Fibroblast of peridontal ligament (primary cell): Measurements from ENCODE around the gene OLFM2.
"Not testable (repeated sequence)": the region's sequence is repeated elsewhere in the genome, so short reads cannot be mapped to it uniquely, and the experiment has no call there.

Experiments used
- DNase-seq: peaks from one replicate; pipeline ENCODE4 v3.0.0-alpha.2; 2010; ENCODE audit errors: extremely low read depth

The OLFM2 gene

DNA sequence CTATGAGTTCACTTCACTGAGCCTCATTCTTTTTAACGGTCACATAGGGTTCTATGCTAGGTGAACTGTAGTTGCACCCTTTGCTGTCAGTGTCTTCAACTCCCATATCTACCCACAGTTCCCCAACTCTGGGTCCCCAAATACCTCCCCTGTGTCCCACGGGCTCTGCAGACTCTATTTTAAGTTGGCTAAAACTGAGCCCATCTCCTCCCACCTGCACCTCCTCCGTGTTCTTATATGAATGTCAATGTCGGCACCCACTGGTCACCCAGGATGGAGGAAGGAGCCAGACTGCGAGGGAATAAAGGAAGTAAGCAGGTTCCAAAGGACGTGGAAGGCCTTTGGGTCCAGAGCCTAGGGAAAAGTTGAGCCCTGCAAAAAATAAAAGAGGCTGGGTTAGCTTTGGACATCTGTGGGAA, 102.0 kb downstream of the OLFM2 start:
- no peak for DNase-seq

DNA sequence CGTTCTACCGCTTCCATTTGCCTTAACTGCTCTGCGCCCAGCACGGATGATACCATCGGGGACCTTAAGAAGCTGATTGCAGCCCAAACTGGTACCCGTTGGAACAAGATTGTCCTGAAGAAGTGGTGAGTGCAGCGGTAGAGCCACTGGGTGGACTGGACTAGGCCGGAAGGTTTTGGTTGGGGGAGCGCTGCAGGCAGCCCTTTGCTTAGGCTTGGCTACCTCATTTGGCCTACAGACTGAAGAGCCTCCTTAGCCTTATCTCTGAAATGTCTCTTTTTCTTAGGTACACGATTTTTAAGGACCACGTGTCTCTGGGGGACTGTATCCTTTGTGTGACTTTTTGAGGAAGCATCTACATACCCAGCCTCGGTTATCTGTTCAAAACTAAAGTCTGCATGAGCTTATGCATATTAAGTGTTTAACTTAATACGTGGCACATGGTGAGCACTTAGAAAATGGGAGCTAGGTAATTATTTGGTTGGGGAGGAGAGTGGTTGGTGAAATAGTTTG, 107.7 kb downstream of the OLFM2 start:
- no peak for DNase-seq

DNA sequence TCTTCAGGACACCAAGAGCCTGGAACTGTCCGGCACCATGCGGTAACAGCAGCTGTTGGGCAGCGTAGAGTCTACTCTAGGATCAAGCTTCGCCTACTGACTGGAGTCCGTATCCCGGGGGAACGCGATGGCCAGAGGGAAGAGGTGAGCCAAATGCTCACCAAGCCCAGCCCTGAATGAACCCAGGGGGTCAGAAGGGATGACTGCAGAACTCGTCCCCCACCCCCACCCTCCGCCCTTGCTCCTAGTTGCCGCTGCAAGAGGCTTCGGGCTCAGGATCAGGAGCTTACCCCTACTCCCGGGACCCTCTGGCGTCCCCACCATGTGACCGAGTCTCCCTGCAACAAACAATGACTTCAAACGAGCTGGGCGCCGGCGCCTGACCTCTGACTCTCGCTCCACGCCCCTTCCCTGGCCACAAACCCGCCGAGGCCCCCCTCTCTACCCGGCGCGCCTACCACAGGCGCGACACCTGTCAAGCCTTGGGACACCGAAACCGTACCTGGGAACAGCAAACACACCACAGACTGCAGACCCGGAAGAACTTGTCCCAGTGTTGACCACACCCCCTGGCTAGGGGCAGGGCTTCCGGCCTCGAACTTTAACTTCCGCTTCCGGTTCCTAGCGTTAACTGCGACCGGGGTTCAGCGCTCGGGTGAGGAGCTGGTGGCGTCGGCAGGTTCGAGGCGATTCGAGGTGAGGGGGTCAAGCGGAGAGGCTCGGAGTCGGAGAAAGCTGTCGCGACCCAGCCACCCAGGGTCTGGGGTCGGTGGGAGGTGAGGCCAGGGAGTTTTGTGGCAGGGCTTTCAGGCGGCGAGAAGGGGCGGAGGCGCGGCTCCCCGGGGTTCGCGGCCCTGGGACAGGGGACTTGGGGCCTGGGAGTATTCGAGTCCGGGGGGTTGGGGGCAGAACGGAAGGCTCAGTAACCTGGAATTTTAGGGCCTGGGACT, 108.8 kb downstream of the OLFM2 start, which contains the start of gene UBL5:
TSS of gene UBL5 (plus strand) at position 630 of the 950 bp plus-strand sequence. CDS start 420 bp downstream, outside the sequence.
- peak; percentile 77 for DNase-seq

DNA sequence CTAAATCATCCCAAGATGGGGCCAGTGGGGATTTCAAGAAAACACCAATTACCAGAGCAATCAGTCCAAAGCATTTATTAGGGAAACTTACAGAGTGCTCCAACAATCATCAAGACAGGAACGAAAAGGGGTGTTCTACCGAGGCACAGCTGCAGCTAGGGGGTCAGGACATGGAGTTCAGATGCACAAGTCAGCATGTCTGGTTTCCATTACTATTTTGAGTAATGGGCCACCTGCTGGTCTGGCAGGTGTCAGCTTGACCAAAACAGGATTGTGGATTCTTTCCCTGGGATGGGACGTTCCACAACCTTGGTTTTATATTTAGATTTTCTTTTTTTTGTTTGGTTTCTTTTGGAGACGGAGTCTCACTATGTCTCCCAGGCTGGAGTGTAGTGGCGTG, 112.5 kb downstream of the OLFM2 start:
- DNase-seq, result no peak

DNA sequence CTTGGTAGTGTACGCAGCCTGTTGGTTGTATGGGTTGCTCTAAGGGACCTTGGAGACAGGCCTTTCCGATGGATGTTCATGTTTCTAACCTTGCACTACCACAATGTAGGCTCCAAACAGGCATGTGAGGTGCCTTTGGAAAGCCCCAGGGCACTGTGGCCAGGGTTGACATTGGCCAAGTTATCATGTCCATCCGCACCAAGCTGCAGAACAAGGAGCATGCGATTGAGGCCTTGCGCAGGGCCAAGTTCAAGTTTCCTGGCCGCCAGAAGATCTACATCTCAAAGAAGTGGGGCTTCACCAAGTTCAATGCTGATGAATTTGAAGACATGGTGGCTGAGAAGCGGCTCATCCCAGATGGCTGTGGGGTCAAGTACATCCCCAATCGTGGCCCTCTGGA, 116.3 kb downstream of the OLFM2 start:
- not testable (repeated sequence) for DNase-seq

DNA sequence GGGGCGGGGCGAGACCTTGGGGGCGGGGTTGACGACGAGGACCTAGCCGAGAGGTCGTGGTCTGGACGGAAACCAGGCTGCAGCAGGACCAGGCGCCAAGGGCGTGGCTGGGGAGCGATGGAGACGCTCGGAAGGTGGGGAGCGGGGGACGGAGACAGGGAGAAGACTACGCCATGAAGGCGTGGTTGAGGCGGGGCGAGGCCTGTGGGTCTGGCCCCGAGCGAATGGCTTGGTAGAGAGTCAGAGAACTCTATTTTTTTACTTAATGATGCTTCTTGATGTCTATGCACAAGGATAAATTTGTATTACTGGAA, 116.8 kb downstream of the OLFM2 start:
- DNase-seq, result no peak

DNA sequence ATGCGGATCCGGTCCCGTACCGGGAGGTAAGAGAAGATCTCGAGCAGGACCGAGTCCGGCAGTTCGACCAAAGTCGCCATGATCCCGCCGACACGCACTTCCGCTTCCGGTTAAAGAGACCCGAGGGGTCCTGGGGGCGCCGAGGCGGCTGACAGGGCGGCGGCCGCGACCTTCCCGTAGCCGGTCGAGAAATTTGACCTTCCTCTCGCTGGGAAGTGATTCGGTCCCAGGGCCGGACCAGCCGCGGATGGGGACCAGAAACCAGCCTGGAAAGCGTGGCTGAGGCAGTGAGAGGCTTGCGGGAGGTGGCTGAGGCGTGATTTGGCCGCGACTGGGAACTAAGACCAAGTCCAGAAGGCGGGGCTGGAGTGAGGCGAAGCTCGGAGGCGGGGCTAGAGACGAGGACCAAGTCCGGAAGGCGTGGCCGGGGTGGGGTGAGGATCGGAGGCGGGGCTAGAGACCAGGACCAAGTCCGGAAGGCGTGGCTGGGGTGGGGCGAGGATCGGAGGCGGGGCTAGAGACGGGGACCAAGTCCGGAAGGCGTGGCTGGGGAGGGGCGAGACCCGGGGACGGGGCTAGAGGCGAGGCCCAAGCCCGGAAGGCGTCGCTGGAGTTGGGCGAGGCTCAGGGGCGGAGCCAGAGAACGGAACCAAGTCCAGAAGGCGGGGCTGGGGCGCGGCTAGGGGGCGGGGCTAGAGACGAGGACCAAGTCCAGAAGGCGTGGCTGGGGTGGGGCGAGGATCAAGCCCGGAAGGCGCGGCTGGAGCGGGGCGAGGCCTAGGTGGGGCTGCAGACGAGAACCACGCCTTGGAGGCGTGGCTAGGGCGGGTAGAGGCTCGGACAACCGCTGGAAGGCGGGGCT, 117.3 kb downstream of the OLFM2 start, which contains the start of gene FBXL12:
TSS of gene FBXL12 (minus strand) at position 346 of the 862 bp plus-strand sequence. CDS start at position 80, 266 bp downstream.
- DNase-seq, result peak; percentile 99

DNA sequence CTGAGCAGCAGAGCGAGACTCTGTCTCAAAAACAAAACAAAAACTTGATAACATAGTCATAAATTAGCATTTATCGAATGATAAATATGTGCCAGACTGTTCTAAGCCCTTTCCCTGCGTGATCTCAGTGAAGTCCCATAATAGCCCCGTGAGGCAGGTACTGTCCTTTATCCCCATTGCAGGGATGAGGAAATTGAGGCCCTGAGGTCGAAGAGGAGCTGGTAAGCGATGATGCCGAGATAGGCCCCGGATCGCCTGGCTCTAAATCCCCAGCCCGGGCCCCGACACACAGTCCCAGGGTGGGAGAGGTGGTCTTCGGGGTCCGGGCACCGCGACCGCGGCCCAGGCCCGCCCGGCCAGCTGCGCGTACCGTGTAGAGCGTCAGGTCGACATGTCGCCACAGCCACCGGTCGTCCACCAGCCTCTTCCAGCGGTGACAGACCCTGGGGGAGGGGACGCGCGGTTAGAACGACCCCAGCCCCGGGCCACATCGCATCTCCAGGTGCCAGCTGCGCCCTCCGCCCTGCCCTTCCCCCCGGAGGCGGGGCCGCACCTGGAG, 118.1 kb downstream of the OLFM2 start:
- no peak for DNase-seq

DNA sequence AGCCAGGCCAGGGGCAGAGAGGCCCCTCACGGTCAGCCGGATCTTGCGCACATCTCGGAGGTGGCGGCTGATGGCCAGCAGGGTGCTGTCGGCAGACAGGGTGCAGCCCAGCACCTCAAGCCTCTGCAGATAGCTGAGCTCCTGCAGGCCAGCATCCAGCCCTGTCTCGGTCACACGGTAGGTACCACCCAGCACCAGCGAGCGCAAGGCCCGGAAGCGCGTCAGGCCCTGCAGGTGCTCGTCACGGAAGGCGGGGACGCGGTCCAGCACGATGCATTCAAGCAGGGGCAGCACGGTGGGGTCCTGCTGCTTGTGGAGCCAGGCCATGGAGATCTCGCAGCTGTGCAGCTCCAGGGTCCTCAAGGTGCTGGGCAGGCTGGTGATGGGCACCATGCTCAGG, 125.2 kb downstream of the OLFM2 start:
- DNase-seq, result no peak

DNA sequence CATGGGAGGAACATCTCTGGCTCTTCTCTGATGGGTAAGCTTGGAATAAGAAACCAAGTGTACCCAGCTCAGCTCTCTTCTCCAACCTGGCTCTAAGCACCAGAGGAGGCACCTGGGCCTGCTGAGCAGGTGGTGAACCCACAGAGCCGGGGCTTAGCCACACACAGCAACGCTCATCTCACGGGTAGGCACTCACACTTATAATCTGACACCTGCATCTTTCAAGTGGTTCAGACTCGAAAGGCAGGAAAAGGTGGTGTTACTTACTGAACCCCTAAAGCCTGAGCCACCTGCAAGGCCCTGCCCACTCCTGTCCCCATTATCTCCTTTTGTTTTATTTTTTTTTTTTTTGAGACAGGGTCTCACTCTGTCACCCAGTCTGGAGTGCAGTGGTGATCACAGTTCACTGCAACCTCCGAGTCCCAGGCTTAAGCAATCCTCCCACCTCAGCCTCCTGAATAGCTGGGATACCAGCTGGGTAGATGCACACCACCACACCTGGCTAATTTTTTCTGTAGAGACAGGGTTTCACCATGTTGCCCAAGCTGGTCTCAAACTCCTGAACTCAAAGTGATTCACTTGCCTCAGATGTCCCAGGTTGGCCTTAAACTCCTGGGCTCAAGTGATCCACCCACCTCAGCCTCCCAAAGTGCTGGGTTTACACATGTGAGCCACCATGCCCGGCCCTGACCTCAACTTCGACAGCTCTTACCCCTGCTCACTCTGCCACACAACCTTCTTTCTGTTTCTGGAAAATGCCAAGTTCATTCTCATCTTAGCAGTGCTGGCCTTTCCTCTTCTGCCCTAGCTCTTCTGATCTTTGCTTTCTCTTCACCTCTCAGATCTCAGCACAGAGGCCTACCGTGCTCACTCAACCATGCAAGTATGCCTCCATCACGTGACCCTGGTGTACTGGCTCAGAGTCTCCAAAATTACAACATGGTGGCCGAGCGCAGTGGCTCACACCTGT, 127.2 kb downstream of the OLFM2 start:
- DNase-seq, result no peak

DNA sequence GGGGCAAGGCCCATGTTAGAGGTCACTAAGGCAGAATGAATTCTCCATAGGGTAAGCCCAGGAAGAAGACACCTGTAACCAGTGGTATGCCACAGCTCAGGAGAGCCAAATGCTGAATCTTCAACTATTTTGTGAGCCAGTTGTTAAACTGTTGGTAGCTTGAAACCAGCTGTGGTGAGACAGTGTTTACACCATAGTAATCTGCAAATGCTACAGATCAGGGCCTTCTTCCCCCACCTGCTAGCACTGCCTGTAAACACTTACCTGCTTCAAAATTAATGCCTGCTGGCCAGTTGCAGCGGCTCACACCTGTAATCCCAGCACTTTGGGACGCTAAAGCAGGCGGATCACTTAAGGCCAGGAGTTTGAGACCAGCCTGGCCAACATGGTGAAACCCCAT, 129.5 kb downstream of the OLFM2 start:
- DNase-seq, result no peak
